Stimulated activated CD8-positive, alpha-beta memory T cell treated with anti-CD3 and anti-CD28 coated beads, Interleukin-2, amount 100 ng/mL, for 48 hours (primary cell): ENCODE results near the gene LHFPL5.

Experiments
- DNase-seq, 2 donors: peaks; one replicate each; pipeline ENCODE4 v3.0.0-alpha.2; 2020; ENCODE audit warnings: low read depth in 2 of 2

The LHFPL5 gene

DNA sequence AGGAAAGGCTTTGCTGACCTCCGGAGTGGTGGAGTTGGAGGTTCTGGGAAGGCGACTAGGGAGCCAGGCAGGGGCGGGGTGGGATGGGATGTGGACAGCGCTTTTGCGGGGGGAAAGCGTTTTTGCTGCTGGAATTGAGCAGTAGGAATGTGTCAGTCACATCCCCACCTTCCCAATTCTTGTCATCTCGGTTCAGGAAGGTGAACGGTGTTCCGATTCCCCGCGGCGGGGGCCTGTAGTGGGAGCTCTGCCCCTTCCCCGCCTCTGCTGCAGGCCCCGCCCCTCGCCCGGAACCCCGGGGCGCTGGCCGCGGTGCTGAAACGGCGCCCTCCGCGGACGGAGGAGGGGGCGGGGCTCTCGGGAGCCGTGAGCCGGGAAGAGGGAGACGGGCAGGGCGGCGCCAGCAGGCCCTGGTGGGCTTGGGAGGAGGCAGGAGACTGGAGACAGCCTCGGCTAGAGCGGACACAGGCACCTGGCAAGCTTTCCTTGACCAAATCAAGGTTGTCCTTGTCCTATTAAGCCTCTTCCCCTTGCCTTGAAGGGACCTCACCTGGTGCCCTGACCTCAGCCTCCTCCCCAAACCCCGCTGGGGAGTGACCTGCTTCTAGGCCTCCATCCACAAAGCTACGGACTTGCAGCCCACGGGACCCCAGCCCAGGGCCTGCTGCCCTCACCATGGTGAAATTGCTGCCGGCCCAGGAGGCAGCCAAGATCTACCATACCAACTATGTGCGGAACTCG is at the start of gene LHFPL5:
Gene LHFPL5 (plus strand): TSS at position 357 of the 741 bp plus-strand sequence. CDS start 319 bp downstream, at position 676.
- peak; percentile 39 to 40 for DNase-seq

DNA sequence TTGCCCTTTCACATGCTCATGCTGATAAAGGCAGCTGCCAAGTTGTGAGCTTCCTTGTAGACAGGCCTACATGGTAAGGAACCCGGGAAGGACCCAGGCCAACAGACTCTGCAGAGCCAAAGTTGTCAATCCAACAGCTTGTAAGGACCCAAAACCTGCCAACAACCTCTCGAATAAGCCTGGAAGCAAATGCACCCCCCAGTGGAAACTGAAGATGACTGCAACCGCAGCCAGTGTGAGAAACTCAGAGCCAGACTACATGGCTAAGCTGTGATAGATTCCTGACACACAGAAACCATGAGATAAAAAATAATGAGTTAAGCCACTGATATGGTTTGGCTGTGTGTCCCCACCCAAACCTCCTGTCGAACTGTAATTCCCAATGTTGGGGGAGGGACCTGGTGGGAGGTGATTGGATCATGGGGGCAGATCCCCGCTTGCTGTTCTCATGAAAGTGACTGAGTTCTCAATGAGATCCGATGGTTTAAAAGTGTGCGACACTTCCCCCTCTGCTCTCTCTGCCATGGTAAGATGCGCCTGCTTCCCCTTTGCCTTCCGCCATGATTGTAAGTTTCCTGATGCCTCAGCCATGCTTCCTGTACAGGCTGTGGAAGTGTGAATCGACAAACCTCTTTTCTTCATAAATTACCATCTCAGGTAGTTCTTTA is 47.6 kb upstream of the LHFPL5 start:
- DNase-seq, result no peak

DNA sequence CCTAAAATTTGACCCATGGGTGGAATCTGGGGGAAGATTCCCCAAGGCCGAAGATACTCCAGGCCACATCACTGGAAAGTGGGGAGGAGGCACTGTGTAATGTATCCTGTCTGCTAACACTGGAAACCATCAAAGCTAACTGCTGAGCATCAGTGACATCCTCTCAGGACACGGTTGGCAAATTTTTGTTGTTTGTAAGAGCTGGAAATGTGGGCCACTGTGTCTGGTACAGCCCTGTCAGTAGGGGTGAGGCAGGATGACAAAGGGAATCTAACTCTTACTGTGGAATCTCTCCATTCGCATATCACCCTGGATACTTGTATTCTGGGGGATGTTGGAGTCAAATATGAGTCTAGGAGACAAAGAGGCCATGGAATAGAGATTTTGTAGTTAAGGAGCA is 45.7 kb upstream of the LHFPL5 start:
- DNase-seq, result no peak

DNA sequence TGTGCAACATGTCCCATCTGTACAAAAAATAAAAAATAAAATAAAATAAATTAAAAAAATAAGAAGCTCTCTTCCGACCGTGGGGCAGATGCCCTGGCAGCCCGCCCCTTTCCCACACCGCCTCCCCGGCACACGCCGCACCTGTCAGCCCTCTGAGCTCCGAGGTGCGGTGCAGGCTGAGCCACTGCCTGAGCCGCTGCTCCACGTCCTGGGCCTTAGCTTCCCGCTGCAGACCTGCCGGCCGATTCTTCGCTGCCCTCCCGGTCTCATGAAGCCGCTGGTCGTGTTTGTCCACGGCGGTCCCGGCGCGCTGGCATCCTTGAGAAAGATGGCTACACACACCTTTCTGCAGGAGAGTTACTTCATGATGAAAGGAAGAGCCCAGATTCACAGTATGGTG is 39.4 kb upstream of the LHFPL5 start:
- DNase-seq, result no peak

DNA sequence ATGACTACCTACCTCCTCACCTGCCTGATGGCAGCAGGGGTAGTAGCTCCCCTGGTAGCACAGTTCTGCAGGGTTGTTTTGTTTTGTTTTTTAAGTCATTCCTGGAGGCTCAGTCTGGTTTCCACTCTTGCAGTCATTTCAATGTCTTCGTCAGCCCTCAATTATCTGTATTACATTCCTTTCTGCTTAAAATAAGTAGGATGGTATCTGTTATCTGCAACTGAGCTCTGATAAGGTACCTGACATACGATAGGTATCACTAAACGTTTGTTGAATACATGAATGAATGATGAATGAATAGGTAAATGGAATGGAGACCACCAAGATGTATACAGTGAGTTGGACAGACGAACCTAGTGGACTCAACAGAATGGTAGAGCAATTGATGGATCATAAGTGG is 35.9 kb upstream of the LHFPL5 start:
- DNase-seq, result no peak

DNA sequence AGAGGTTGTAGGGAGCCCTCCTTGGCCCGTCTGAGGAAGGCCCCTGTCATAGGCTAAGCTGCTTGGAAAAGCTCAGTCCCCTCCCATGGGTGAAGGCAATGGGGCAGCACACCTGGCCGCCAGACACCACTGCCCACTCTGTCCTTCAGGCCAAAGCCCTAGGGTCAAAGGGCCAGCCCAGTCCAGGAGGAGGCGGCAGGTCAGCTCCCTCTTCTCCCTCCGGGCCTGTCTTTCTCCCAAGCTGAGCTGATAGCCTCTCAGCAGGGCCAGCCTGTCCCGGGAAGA is 33.9 kb upstream of the LHFPL5 start:
- no peak for DNase-seq

DNA sequence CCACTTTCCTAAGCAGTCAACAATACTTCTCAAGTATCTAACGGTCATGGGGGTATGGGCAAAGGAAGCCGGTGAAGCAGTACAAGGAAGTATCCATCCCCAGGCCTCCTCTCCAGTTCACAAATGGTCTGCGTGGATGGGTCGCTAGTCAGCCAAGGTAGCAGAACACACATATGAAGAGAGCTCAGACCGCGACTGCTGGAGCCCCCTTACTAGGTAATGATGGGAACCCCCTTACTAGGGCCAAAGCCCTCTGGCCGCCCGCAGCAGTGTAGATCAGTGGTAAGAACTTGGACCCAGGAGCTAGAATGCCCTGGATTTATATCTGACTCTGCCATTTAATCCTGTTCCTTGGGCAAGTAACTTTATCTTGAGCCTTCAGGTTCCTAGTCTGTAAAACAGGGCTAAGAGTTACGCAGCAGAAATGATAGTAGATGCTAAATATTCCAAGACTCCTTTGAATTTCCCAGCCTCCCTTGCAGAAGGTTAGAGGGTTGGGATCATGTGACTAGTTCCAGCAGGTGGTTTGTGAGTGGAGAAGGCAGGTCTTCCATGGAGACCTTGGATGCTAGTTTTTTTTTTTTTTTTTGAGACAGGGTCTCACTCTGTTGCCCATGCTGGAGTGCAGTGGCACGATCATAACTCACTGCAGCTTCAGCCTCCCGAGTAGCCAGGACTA is 30.9 kb upstream of the LHFPL5 start:
- DNase-seq, result no peak

DNA sequence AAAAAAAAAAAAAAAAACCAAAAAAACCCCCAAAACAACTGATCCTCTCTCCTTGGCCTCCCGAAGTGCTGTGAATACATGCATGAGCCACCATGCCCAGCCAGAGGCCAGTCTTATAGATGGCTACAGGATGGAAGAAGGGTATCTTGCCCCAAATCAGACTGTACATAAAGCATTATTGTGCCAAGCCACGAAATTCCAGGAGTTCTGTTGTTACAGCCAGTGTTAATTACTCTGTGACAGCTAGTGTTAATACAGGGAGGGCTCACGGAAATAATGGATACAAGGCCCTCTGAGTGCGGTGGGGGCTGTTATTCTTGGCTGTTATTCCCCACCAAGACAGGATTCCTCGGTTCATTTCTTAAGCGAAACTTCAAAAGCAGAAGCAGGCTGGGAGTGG is 30.1 kb upstream of the LHFPL5 start:
- DNase-seq, result no peak

DNA sequence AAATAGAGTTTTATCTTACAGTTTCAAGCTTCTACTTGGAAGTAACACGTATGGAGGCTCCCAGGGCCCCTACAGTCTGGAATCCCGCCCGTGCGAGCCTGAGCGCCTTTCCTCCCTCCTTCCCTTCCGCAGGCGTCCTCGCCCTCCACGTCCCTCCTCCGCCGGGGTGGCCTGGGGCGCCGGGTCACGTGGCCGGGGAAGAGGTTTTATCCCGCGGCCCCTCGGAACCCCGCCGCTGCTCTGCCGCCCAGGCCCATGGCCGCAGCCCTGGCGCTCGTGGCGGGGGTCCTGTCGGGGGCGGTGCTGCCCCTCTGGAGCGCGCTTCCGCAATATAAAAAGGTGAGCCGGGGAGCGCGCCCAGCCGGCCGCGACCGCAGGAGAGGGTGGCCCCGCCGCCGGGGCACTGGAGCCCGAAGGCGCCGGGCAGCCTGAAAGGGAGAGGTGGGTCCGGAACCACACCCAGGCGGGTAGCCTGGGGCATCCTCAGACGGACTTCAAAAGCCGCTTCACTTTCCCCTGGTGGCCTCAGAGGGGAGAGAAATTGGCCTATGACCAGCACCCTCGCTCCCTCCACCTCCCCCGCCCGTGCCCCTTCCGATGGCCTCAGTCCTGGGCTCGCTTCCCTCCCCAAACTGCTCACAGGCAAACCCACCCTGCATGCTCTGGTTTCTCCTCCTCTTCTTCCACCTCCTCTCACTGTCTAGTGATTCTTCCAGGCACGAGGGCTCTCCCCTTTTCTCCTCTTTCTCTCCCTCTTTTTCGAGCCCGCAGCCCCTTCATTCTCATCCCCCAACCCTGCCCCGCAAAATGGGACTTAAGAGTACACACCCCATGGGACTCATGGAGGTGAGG is 28.6 kb upstream of the LHFPL5 start, which contains the start of gene CLPSL2:
Gene CLPSL2 (plus strand): TSS at position 235 of the 852 bp plus-strand sequence. CDS start 21 bp downstream, at position 256.
- DNase-seq, result no peak

DNA sequence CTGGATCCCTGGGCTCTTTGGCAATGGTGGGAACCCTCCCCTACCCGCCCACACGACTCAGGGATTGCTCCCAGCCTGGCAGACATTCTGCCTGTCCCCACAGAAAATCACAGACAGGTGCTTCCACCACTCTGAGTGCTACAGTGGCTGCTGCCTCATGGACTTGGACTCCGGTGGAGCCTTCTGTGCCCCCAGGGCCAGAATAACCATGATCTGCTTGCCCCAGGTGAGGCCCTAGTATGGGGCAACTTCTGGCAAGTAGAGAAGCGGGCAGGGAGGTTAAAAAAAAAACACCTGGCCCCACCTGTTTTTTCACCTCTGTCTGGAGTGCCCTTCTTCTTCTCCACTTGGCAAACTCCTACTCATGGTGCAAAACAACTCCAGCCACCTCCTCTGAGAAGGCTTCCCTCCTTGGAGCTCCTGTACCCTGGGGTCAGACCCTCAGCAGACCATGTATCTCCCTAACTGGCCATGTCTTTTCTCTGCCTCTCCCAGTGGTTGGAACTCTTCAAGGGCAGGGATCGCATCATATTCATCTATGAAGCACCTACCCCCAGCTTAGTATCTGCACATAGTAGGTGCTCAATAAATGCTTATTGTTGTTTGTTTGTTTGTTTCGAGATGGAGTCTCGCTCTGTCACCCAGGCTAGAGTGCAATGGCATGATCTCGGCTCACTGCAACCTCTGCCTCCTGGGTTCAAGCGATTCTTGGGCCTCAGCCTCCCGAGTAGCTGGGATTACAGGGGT is 27.6 kb upstream of the LHFPL5 start:
- no peak for DNase-seq

DNA sequence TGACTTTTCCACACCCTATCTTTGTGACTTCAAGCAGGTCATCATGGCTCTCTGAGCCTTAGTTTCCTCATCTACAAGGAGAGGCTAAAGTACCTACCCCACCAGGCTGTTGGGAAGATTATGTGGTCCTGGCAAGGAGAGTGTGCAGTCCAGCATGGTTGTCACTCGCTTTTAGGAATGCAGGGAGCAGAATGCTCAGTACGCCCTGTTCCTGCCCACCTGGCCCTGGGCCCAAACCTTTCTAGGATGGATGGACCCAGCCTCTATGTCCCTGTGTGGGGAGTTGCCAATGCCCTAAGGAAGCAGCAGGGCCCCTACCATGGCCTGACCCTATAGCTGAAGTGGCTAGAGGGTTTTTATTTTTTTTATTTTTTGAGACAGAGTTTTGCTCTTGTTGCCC is 26.7 kb upstream of the LHFPL5 start:
- DNase-seq, result no peak

DNA sequence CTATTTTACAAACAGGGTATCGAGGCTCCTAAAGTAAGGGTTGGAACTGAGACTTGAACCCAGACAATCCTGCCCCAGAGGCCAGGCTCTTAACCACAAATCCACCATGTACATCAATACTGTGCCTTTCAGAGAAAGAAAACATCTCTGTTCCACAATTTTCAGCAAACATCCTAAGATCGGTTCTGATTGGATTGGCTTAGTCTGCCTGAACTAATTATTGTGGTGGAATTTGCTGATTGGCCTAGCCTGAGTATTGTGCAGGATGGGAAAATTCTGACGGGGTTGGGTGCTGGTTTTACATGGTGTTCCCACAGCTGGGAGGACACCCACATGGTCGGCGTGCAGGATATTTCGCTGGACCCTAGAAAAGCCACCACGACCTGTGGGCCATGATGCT is 24.4 kb upstream of the LHFPL5 start, which contains the start of gene CLPSL1:
Gene CLPSL1 (plus strand): TSS at position 301 of the 400 bp plus-strand sequence. CDS start 92 bp downstream, at position 393.
- DNase-seq, result no peak

DNA sequence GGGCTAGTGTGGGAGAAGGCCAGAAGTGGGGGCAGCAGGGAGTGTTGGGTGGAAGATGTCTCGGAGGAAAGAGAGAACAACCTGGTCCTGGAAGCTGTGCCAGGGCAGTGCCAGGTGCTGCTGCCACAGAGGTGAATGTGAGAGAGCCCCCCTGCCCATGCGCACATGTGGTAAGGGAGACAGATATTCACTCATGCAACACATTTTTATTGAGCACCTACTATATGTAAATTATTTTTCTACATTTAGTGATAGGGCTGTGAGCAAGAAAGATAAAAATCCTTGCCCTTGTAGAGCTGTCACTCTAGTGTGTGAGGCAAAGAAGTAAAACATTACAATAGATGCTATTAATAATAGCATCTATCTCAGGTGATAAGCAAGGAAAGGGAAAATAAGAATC is 23.9 kb upstream of the LHFPL5 start:
- no peak for DNase-seq

DNA sequence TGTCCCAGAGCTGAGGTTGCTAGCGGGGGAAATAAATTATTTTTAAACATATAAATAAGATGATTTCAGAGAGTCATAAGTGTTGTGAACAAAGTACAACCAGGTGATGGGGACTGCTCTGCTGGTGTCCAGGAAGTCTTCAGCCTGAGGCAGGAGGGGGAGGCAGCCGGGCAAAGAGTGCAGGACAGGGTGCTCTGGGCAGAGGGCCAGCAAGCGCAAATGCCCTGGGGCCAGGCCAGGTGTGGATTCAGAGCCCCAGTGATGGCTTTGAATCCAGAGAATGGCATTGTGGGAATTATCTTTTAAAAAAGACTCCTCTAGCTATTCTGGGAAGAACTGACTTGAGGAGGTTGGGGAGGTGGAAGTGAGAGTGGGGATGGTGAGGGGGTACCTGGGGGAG is 22.7 kb upstream of the LHFPL5 start:
- DNase-seq, result no peak

DNA sequence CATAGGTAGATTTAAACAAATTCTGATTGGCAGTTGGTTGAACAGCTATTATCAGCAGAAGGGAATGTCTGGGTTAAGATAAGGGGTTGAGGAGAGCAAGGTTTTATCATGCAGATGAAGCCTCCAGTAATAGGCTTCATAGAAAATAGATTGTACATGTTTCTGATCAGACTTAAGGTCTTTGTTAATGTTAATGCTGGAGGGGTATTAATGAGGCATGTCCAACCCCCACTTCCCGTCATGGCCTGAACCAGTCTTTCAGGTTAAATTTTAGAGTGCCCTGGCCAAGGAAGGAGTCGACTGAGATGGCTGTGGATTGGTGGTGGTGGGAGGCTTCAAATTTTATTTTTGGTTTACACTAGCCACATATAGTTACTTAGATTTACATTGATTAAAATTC is 21.0 kb upstream of the LHFPL5 start:
- no peak for DNase-seq

DNA sequence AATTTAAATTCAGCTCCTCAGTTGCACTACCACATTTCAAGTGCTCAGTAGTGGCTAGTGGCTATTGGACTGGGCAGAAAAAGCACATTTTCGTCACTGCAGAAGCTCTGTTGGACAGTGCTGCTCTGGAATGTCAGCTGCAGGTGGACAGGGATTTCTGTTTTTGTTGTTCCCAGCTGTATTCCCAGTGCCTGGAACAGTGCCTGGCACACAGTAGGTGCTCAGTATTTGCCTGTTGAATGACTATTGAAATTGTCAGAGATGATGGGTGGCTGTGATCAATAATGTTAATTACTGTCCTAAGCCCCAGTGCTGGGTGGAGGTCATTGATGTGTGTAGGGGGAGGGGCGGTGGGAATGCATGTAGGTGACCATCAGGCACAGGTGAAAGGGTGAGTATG is 18.9 kb upstream of the LHFPL5 start:
- DNase-seq, result no peak

DNA sequence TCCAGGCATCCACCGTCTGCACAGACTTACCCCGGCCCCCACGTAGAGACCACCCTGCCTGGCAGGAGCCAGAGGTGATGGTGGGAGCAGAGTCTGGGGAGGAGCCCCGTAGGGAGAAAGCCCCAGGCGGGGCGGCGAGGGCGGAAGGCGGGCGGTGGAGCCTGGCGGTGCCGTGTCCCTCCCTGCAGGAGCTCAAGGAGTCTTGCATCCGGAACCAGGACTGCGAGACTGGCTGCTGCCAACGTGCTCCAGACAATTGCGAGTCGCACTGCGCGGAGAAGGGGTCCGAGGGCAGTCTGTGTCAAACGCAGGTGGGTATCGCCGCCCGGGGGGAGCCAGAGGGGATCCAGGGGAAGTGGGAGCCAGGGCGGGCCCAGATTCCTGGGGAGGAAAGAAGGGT is 18.3 kb upstream of the LHFPL5 start:
- no peak for DNase-seq

DNA sequence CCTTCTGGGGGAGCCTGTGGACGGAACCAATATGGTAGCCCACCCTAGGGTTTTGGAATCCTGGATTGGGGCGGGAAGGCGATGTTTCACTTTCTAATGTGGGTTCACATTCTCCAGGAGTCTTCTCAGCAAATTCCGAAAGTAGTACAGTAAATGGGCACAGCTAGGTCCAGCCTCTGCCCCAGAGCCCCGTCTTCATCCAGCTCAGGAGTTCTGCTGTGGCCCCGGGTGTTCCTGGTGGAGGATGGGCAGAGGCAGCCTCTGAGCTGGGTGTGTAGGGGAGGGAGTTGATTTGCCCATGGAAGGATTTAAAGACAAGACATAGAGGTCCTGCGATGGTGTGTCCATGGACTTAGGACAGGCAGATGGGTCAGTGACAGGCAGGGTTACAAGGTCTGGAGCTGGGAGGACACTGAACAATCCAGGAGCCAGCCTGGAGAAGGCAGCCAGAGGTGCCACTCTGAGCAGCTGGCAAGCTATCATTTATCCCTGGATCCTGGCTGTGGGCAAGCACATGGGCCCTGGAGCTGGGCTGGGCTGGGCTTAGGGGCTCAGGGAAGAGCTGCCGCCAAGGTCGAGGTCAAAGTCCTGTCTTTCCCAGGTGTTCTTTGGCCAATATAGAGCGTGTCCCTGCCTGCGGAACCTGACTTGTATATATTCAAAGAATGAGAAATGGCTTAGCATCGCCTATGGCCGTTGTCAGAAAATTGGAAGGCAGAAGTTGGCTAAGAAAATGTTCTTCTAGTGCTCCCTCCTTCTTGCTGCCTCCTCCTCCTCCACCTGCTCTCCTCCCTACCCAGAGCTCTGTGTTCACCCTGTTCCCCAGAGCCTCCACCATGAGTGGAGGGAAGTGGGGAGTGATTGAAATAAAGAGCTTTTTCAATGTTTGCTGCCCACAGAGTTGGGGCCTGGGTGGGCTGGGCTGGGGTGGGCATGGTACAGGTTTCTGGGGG is 17.6 kb upstream of the LHFPL5 start:
- no peak for DNase-seq

DNA sequence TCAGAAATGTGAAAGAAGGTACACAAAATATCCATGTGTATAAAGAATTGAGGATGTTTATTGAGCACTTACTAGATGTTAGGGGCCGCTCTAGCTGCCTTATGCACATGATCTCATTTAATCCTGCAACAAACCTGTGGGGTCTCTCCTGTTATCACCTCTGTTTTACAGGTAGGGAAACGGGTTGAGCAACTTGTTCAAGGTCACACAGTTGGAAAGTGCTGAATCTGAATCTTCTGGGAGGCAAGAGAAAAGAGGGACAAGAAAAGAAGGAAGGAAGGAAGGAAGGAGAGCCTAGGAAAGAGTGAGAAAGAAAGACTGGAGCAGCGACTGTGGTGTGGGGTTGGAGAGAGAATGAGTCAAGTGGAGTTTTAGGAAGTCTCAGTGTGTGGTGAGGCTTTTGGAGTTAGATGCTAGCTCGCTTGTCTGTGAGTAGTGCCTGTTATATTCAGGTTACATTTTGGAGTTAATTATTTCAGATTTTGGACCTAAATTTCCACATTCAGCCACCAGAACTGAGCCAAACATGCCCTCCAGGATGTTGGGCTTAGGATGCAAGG is 16.6 kb upstream of the LHFPL5 start:
- DNase-seq, result no peak

DNA sequence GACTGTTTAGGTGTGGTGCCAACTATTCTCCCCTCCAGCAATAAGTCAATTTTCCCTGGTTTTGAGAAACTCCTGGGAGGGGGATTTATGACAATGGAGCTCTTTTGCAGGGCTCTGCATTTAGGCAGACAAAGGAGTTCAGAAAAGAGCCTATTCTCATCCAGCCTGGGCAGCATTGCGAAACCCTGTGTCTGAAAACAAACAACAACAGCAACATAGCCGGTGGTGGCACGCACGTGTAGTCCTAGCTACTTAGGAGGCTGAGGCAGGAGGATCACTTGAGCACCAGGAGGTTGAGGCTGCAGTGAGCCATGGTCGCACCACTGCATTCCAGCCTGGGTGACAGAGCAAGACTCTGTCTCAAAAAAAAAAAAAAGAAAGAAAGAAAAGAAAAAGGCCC is 14.5 kb upstream of the LHFPL5 start:
- no peak for DNase-seq
